HCT116 (cell line): ENCODE measurements around the gene FBXO8.

Source experiments
- ATF3 ChIP-seq: IDR thresholded peaks from 2 replicates; pipeline ENCODE4 v1.6.1; 2012
- CTCF ChIP-seq, 3 experiments: fragments of 200-600 bp in 1 of 3; sonication (generic) in 1 of 3; IDR thresholded peaks in 2 of 3; conservative IDR thresholded peaks in 1 of 3; 2 replicates each; pipeline ENCODE4 v1.5.1; 2012 to 2017; ENCODE audit warnings: low read depth in 2 of 3, low read length in 2 of 3, antibody characterized with exemption in 1 of 3, borderline replicate concordance in 1 of 3, control low read depth in 1 of 3, mild to moderate bottlenecking in 1 of 3, mixed read lengths in 1 of 3, mixed run types in 1 of 3, moderate library complexity in 1 of 3; ENCODE audit not compliant: insufficient read depth in 1 of 3
- EZH2 ChIP-seq: fragments of 200-600 bp; sonication (generic); IDR thresholded peaks from 2 replicates; pipeline ENCODE4 v1.6.1; 2017; ENCODE audit warnings: antibody characterized with exemption, mixed run types
- FOSL1 ChIP-seq: IDR thresholded peaks from 2 replicates; pipeline ENCODE4 v1.6.1; 2012; ENCODE audit warnings: low read depth
- JUND ChIP-seq: IDR thresholded peaks from 2 replicates; pipeline ENCODE4 v1.6.1; 2012
- POLR2A ChIP-seq: IDR thresholded peaks from 2 replicates; pipeline ENCODE4 v1.7.0; 2011; ENCODE audit warnings: borderline replicate concordance; ENCODE audit not compliant: insufficient read depth, insufficient read length; ENCODE audit errors: extremely low read depth
- POLR2AphosphoS5 ChIP-seq: IDR thresholded peaks from 2 replicates; pipeline ENCODE4 v1.6.1; 2011; ENCODE audit warnings: mild to moderate bottlenecking, low read depth, low read length, moderate library complexity
- RAD21 ChIP-seq: IDR thresholded peaks from 2 replicates; pipeline ENCODE4 v1.6.1; 2012; ENCODE audit warnings: low read depth, mild to moderate bottlenecking
- SIN3A ChIP-seq: IDR thresholded peaks from 2 replicates; pipeline ENCODE4 v1.6.1; 2012; ENCODE audit warnings: low read depth
- SP1 ChIP-seq: IDR thresholded peaks from 2 replicates; pipeline ENCODE4 v1.6.1; 2012; ENCODE audit warnings: low read depth

- TF ChIP-seq POLR2A, result no peak
- TF ChIP-seq POLR2AphosphoS5, result no peak
- TF ChIP-seq CTCF (IDR thresholded peaks at IDR 0.05 in 2 of 3, conservative IDR thresholded peaks at IDR 0.05 in 1 of 3; ENCODE audit: borderline replicate concordance in 1 of 3, insufficient read depth in 1 of 3, low read depth in 2 of 3, low read length in 2 of 3), result no peak
- no peak for TF ChIP-seq SP1
- no peak for TF ChIP-seq EZH2
- no peak for TF ChIP-seq RAD21
- TF ChIP-seq JUND, result no peak
- TF ChIP-seq FOSL1, result no peak
- TF ChIP-seq SIN3A, result no peak
- TF ChIP-seq ATF3, result no peak
These were observed 35.1 kb downstream of the FBXO8 start for GRCh38 chr4:174248407-174248806.
